CD4-positive, alpha-beta T cell treated with Interleukin-4 for 1 hour (primary cell): Measurements from ENCODE around the gene GPR63.

Source experiments
- DNase-seq, 2 donors: peaks; one replicate each; pipeline ENCODE4 v3.0.0-alpha.2; 2020 to 2022

The GPR63 gene

DNA sequence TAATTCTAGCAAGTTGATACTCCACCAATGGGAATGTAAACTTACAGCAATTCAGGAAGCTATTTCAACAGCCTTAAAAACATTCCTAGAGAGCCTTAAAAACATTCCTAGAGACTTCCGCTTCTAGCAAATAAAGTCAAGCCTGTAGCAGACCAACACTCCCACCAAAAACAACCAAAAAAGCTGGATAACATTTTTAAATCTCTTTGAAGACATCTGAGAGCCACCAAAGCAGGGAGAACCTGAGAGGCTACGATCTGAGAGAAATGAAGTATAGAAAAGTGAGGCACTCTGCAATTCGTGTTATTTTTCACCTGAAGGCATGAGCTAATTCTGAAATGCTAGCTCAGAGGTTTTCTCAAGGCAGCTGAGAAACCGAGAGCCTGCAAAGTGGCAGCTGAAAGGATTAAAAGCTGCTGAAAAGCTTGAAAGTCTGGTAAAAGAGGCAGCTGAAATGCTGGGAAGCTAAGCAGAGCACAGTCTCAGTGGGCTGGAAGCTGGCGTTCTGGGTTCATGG is 20.9 kb downstream of the GPR63 start:
- no peak for DNase-seq

DNA sequence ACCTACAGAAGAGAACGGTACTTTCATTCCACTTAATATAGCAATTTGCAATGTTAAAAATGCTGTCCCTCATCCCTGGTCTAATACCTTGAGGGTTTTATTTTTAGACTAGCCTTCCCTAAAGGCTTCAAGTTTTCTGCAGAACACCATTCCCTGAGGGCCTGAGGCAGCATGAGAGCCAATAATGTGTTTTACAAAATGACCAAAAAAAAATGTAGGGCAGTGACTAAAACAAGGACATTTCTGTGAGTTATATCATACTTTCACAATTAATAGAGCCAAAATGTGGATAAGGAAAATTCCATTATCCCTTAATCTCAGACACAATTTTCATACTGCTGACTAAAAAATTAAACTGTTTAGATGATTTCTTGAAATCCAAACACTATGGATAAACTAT is 22.7 kb downstream of the GPR63 start:
- no peak for DNase-seq

DNA sequence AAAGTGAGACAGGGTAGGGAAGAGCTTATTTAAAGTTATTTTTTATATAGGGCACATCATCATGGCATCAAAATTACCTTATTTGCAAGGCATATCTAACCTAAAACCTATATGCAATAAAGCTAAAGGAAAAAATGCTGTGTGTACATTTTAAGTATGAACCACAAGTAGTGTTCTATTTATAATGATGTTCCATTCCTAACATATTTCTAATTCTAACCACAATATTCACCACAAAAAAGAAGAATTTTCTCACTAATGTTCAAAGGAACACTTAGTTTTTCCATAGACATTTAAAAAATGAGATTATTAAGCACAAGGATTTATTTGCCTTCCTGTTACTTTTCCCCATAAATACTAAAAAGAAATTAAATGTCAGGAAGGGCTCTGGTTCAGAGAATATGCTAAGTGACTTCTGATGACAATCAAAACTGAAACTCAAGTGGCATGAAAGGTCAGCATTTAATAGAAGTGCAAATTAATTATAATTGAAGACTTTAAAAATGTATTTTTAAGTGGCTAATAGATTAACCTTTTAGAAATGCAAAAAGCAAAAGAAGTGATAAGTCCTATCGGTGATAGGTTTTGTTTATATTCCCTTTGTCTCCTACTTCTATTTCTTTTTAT is 25.1 kb downstream of the GPR63 start:
- no peak for DNase-seq

GRCh38 chr6:96811670-96812069 is 25.6 kb downstream of the GPR63 start:
- DNase-seq: no peak

- DNase-seq: no peak
These were observed 26.1 kb downstream of the GPR63 start for GRCh38 chr6:96811136-96811535.

GRCh38 chr6:96809119-96809518 is 28.2 kb downstream of the GPR63 start:
- no peak for DNase-seq

DNA sequence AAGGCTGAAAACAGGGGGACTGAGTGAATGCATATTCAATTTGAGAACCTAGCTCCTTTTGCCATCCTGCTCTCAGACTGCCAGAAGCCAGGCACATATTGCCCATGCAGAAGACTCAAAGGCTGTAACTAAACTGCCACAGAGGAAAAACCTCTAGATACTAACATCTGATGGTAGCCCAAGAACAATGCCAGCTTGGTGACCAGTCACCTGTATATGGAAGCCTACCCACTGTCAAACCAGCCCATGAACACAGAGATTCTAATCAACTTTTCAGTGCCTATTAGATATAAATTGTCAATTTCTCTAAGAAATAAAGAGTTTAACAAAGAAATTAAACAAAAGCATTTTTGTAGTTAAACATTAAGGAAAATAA is 34.2 kb downstream of the GPR63 start:
- no peak for DNase-seq

DNA sequence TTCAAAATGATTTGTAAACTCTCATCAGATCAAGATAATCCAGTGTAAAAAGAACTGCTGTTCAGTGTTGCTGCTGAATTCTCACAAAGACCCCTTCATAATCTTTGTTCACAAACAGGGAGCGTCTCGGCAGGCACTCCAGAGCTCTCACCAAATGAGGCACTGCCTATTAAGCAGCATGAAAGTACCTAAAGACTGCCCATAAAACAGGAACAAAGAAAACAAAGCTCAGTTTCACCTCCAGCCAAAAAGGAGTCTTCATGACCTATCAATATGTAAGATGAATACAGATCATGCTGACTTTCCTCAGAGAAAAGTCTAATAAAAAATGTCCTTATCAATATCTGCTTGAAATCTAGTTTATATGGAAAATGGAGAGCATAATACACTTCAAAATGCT is 41.8 kb downstream of the GPR63 start:
- DNase-seq: no peak

DNA sequence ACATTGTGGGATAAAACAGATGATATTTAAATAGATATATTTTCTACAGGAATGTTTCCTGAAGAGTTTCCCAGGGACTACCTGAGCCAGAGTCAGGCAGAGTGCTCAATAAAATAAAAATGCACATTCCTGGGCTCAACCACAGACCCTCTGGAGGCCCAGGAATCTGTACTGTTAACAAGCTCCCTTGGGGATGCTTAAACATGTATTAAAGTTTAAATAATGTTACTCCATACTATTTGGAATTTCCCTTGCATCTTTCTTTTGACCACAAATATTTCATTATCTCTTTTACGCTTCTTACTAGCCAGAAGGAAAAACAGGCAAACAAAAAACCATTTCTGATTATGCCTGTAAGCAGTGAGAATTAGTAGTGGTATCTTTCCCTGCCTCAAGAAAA is 42.3 kb downstream of the GPR63 start:
- no peak for DNase-seq

- no peak for DNase-seq
These were observed 44.6 kb downstream of the GPR63 start for GRCh38 chr6:96792561-96793190.

DNA sequence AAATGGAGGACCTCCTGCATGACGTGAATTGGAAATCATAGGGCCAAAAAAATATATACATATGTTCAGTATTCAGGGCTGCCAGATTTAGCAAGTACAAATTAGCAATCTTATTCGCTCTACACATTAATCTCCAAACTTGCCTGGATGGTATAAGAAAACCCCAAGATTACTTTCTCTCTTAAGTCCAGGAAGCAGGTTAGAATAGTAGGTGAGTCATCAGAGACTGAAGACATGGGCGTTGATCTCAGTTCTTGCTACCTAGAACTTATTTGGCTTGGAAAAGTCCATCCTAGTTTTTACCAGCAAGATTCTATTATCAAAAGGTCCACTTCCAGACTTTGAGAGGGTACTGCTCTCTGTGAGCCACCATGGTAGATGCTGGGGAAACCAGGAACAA is 47.4 kb downstream of the GPR63 start:
- no peak for DNase-seq

GRCh38 chr6:96787846-96788580 is 49.3 kb downstream of the GPR63 start:
- DNase-seq: no peak

DNA sequence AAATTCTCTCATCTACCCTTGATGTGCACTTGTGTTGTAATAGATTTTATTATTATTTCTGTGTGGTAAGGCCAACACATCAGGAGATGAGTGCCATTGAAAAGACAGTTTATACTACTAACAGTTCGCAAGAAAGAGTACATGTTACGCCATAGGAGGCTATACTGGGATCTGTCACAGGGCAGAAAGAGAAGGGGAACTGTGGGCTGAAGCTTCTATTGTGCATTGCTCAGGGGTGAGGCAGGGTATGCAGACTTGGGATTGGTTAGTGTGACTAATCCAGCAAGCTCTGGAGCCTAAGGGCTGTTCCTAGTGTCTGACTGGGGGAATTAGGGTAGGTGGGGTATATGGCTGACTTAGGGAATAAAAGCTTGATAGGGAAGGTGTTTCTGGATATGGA is 50.9 kb downstream of the GPR63 start:
- DNase-seq: no peak

GRCh38 chr6:96784650-96785049 is 52.6 kb downstream of the GPR63 start:
- no peak for DNase-seq

- no peak for DNase-seq
These were observed 54.0 kb downstream of the GPR63 start for GRCh38 chr6:96783307-96783706.

DNA sequence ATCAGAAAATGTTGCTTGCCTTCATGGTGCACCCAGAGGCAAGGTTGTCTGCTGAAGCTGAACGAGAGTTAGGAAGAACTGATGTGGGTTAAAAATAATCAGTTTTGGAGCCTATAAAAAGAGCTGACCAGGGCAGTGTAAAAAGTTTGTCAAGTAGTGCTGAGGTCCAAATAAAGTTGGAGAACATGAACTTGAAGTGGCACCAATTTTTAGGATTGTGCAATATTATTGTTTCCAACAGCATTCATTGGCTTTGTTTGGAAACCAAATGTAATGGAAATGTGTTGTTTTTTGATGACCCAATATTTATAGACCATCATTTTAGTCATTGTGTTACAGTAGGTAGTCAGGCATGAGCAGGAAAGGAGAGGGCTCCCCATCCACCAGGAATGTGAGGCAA is 55.7 kb downstream of the GPR63 start:
- DNase-seq: no peak

DNA sequence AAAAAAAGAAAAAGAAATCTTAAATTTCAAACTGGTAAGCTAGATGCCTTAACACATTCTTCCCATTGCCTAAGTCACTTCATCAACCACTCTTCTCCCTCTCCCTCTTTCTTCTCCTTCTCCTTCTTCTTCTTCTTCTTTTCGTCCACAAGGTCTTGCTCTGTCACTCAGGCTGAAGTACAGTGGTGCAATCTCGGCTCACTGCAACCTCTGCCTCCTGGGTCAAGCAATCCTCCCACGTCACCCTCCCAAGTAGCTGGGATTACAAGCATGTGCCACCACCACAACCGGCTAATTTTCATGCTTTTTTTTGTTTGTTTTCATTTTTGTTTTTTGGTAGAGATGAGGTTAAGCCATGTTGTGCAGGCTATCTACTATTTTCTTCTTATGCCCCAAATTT is 60.2 kb downstream of the GPR63 start:
- DNase-seq: no peak

DNA sequence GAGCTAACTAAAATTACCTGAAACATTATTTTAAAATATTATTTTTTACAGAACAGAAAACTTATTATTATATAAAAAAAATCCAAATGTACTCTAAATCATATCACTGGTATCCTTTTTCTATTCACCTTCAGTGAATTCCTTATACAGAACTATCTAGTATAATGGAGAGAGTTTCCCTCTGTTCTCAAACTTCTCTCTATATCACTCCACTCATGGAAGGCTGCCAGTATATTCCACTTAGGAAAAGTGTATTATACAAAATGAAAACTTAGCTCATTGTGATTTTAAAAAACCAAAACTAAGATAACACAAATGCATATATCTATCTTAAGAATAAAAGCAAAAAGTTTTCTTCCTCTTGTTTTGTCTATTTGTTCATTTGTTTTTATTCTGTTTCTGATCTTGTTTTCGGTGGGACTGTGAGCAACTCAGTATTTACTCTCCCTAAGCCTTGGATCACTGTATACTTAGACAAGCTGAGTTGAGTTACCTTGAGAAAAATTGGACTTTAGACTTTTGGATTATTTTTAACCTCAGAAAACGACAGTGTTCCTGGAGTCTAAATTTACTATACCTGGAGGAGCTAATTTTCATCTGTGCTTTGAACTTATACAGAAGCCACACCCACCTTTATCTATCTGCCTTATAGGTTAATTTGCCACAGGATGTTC is 61.4 kb downstream of the GPR63 start:
- DNase-seq: no peak

DNA sequence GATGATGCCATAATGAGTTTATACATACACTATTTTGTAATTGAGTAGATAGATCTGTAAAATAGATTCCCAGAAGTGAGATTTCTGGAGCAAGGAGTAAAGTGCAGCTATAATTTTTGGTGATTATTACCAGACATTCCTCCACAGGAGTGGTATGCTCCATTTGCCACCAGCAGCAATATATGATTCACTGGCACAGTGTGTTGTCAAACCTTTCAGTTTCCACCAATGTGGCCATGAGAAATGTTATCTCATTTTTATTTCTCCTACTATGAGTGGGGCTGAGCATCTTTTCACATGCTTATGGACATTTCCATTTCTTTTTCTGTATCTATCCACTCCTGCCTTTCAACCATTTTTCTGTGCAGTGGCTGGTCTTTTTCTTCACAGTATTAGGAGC is 70.5 kb downstream of the GPR63 start:
- DNase-seq: no peak

- DNase-seq: no peak
These were observed 74.7 kb downstream of the GPR63 start for GRCh38 chr6:96762599-96762998.

DNA sequence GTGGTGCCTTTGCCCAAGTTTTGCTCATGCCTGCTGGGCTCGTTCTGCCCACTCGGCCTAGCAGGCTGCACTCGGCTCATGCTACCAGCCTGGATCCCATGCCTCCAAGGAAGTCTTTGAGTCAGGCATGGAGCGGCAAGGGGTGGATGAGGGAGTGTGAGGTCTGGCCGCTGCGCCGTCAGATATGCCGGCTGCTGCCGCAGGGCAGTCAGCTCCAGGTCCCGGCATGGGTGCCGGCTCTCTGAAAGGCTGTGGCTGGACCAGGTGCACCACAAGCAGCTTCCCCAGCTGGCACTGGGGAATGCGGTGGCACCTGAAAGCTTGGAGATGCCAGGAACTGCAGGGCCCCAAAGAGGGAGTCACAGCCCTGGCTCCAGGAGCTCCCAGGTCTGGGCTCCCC is 75.5 kb downstream of the GPR63 start:
- DNase-seq: no peak

- DNase-seq: no peak
These were observed 77.1 kb downstream of the GPR63 start for GRCh38 chr6:96760153-96760687.

DNA sequence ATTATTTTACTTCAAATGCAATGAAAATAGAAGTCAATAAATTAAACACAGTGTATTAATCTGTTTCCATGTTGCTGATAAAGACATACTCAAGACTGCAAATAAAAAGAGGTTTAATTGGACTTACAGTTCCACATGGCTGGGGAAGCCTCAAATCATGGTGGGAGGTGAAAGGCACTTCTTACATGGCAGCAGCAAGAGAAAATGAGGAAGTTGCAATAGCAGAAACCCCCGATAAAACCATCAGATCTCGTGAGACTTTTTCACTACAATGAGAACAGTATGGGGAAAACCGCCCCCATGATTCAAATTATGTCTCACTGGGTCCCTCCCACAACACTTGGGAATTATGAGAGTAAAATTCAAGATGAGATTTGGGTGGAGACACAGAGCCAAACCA is 82.2 kb downstream of the GPR63 start:
- DNase-seq: no peak
